Activated T-cell treated with anti-CD3 and anti-CD28 coated beads, Interleukin-2, amount 50 U/mL, for 24 hours (primary cell): ENCODE results near the gene CCNI.
"Not testable (repeated sequence)": the region's sequence is repeated elsewhere in the genome, so short reads cannot be mapped to it uniquely, and the experiment has no call there.

Experiments used
- DNase-seq: peaks from one replicate; pipeline ENCODE4 v3.0.0-alpha.2; 2020
- H3K27ac Mint-ChIP-seq: 2 replicates; pipeline ENCODE4 v1.8.0; 2020; ENCODE audit warnings: mild to moderate bottlenecking, mixed read lengths
- H3K27me3 Mint-ChIP-seq: 2 replicates; pipeline ENCODE4 v1.8.0; 2020; ENCODE audit warnings: mixed read lengths
- H3K36me3 Mint-ChIP-seq: 2 replicates; pipeline ENCODE4 v1.8.0; 2020; ENCODE audit warnings: low read depth, mixed read lengths
- H3K4me1 Mint-ChIP-seq: 2 replicates; pipeline ENCODE4 v1.8.0; 2020; ENCODE audit warnings: low read depth, mixed read lengths
- H3K4me3 Mint-ChIP-seq: 2 replicates; pipeline ENCODE4 v1.8.0; 2020; ENCODE audit warnings: mild to moderate bottlenecking, moderate library complexity, mixed read lengths
- H3K9me3 Mint-ChIP-seq: 2 replicates; pipeline ENCODE4 v1.8.0; 2020; ENCODE audit warnings: mixed read lengths

CCNI gene

GRCh38 chr4:77073106-77073809 is 2.5 kb downstream of the CCNI start:
- H3K36me3 Mint-ChIP-seq, result peaks cover 36% of the 10 kb centered on the region
- DNase-seq, result no peak
- H3K4me3 Mint-ChIP-seq, result no peak overlapping the region
- H3K9me3 Mint-ChIP-seq, result no peaks in the 10 kb centered on the region
- peaks cover 61% of the 10 kb centered on the region for H3K4me1 Mint-ChIP-seq
- no peak overlapping the region for H3K27ac Mint-ChIP-seq
- no peaks in the 10 kb centered on the region for H3K27me3 Mint-ChIP-seq

GRCh38 chr4:77072195-77072753 is 3.5 kb downstream of the CCNI start:
- H3K36me3 Mint-ChIP-seq, result peaks cover 38% of the 10 kb centered on the region
- H3K4me3 Mint-ChIP-seq, result no peak overlapping the region
- H3K27me3 Mint-ChIP-seq, result no peaks in the 10 kb centered on the region
- H3K4me1 Mint-ChIP-seq, result peaks cover 55% of the 10 kb centered on the region
- no peak overlapping the region for H3K27ac Mint-ChIP-seq
- no peaks in the 10 kb centered on the region for H3K9me3 Mint-ChIP-seq
- no peak for DNase-seq

- not testable (repeated sequence) for H3K27me3 Mint-ChIP-seq, DNase-seq, H3K4me3 Mint-ChIP-seq, H3K9me3 Mint-ChIP-seq
- peaks cover 45% of the 10 kb centered on the region for H3K4me1 Mint-ChIP-seq
- H3K36me3 Mint-ChIP-seq, result peaks cover 53% of the 10 kb centered on the region
- H3K27ac Mint-ChIP-seq, result peak overlapping the region; percentile 73
Observed at GRCh38 chr4:77069514-77069913, 6.3 kb downstream of the CCNI start.

GRCh38 chr4:77065382-77065781 is 10.4 kb downstream of the CCNI start:
- no peaks in the 10 kb centered on the region for H3K9me3 Mint-ChIP-seq
- H3K27me3 Mint-ChIP-seq, result no peaks in the 10 kb centered on the region
- DNase-seq, result no peak
- peaks cover 78% of the 10 kb centered on the region for H3K36me3 Mint-ChIP-seq
- no peak overlapping the region for H3K4me3 Mint-ChIP-seq
- H3K27ac Mint-ChIP-seq, result no peak overlapping the region
- H3K4me1 Mint-ChIP-seq, result peaks cover 35% of the 10 kb centered on the region

GRCh38 chr4:77062856-77063255 is 12.9 kb downstream of the CCNI start:
- H3K27me3 Mint-ChIP-seq, result no peaks in the 10 kb centered on the region
- H3K36me3 Mint-ChIP-seq, result peaks cover 86% of the 10 kb centered on the region
- peak overlapping the region; percentile 26 for H3K27ac Mint-ChIP-seq

GRCh38 chr4:77052352-77052751 is 23.4 kb downstream of the CCNI start:
- peak; percentile 67 for DNase-seq
- peaks cover 95% of the 10 kb centered on the region for H3K36me3 Mint-ChIP-seq
- H3K4me3 Mint-ChIP-seq, result no peak overlapping the region
- no peaks in the 10 kb centered on the region for H3K9me3 Mint-ChIP-seq
- H3K27ac Mint-ChIP-seq, result peak overlapping the region; percentile 86
- H3K4me1 Mint-ChIP-seq, result peaks cover 2% of the 10 kb centered on the region
- H3K27me3 Mint-ChIP-seq, result no peaks in the 10 kb centered on the region

More at GRCh38 chr4:77062856-77063255, 12.9 kb downstream of the CCNI start:
- DNase-seq, result no peak
- Mint-ChIP-seq H3K4me3 (no peak overlapping the region), H3K4me1 (peaks cover 19% of the 10 kb centered on the region), H3K9me3 (no peaks in the 10 kb centered on the region)

GRCh38 chr4:77050962-77051361 is 24.8 kb downstream of the CCNI start:
- H3K9me3 Mint-ChIP-seq, result no peaks in the 10 kb centered on the region
- H3K27ac Mint-ChIP-seq, result peak overlapping the region; percentile 12
- no peaks in the 10 kb centered on the region for H3K4me1 Mint-ChIP-seq
- peaks cover 93% of the 10 kb centered on the region for H3K36me3 Mint-ChIP-seq
- no peak overlapping the region for H3K4me3 Mint-ChIP-seq
- no peaks in the 10 kb centered on the region for H3K27me3 Mint-ChIP-seq
- no peak for DNase-seq

- Mint-ChIP-seq H3K4me3 (no peak overlapping the region), H3K36me3 (peaks cover 70% of the 10 kb centered on the region), H3K27ac (no peak overlapping the region), H3K27me3 (no peaks in the 10 kb centered on the region), H3K4me1 (peaks cover 10% of the 10 kb centered on the region), H3K9me3 (no peaks in the 10 kb centered on the region)
- DNase-seq, result no peak
Observed at GRCh38 chr4:77047037-77047436, 28.8 kb downstream of the CCNI start.

GRCh38 chr4:77045490-77045889 is 30.3 kb downstream of the CCNI start:
- H3K27me3 Mint-ChIP-seq, result no peaks in the 10 kb centered on the region
- peaks cover 59% of the 10 kb centered on the region for H3K36me3 Mint-ChIP-seq
- H3K4me1 Mint-ChIP-seq, result peaks cover 10% of the 10 kb centered on the region
- DNase-seq, result no peak
- no peak overlapping the region for H3K27ac Mint-ChIP-seq
- no peaks in the 10 kb centered on the region for H3K9me3 Mint-ChIP-seq
- no peak overlapping the region for H3K4me3 Mint-ChIP-seq

- Mint-ChIP-seq H3K27me3 (no peaks in the 10 kb centered on the region), H3K4me3 (no peak overlapping the region), H3K27ac (no peak overlapping the region), H3K4me1 (peaks cover 10% of the 10 kb centered on the region), H3K36me3 (peaks cover 56% of the 10 kb centered on the region), H3K9me3 (no peaks in the 10 kb centered on the region)
- DNase-seq, result no peak
Observed at GRCh38 chr4:77044461-77045150, 31.2 kb downstream of the CCNI start.

GRCh38 chr4:77043507-77044136 is 32.2 kb downstream of the CCNI start:
- no peak overlapping the region for H3K27ac Mint-ChIP-seq
- H3K9me3 Mint-ChIP-seq, result no peaks in the 10 kb centered on the region
- DNase-seq, result no peak
- no peaks in the 10 kb centered on the region for H3K27me3 Mint-ChIP-seq
- H3K36me3 Mint-ChIP-seq, result peaks cover 55% of the 10 kb centered on the region
- peaks cover 10% of the 10 kb centered on the region for H3K4me1 Mint-ChIP-seq
- no peak overlapping the region for H3K4me3 Mint-ChIP-seq

- H3K9me3 Mint-ChIP-seq, result no peaks in the 10 kb centered on the region
- no peak for DNase-seq
- no peak overlapping the region for H3K27ac Mint-ChIP-seq
- no peak overlapping the region for H3K4me3 Mint-ChIP-seq
- no peaks in the 10 kb centered on the region for H3K27me3 Mint-ChIP-seq
- H3K36me3 Mint-ChIP-seq, result peaks cover 50% of the 10 kb centered on the region
- H3K4me1 Mint-ChIP-seq, result peaks cover 10% of the 10 kb centered on the region
Observed at GRCh38 chr4:77040854-77041725, 34.7 kb downstream of the CCNI start.

GRCh38 chr4:77040270-77040669 is 35.5 kb downstream of the CCNI start:
- Mint-ChIP-seq H3K4me3 (no peak overlapping the region), H3K27me3 (no peaks in the 10 kb centered on the region), H3K4me1 (peaks cover 10% of the 10 kb centered on the region), H3K9me3 (no peaks in the 10 kb centered on the region), H3K36me3 (peaks cover 50% of the 10 kb centered on the region), H3K27ac (no peak overlapping the region)
- DNase-seq, result no peak

GRCh38 chr4:77039796-77040195 is 36.0 kb downstream of the CCNI start:
- H3K27me3 Mint-ChIP-seq, result no peaks in the 10 kb centered on the region
- H3K36me3 Mint-ChIP-seq, result peaks cover 51% of the 10 kb centered on the region
- no peak overlapping the region for H3K4me3 Mint-ChIP-seq
- no peaks in the 10 kb centered on the region for H3K9me3 Mint-ChIP-seq
- DNase-seq, result no peak
- peaks cover 7% of the 10 kb centered on the region for H3K4me1 Mint-ChIP-seq
- H3K27ac Mint-ChIP-seq, result no peak overlapping the region
